T-helper 2 cell treated with Interferon-gamma antibody and Interleukin-4, amounts not matched to agents 5 μg/mL and 100 μg/mL, for 36 hours (primary cell): ENCODE results near the gene DUSP28.

ENCODE experiments used
- DNase-seq: peaks from one replicate; pipeline ENCODE4 v3.0.0; 2021; ENCODE audit warnings: low spot score
- H3K27ac Mint-ChIP-seq: one replicate; pipeline ENCODE4 v1.8.0; 2021; ENCODE audit warnings: mild to moderate bottlenecking, mixed read lengths
- H3K27me3 Mint-ChIP-seq: one replicate; pipeline ENCODE4 v1.8.0; 2021; ENCODE audit warnings: low read depth, mixed read lengths
- H3K36me3 Mint-ChIP-seq: one replicate; pipeline ENCODE4 v1.8.0; 2021; ENCODE audit warnings: low read depth, mixed read lengths
- H3K4me1 Mint-ChIP-seq: one replicate; pipeline ENCODE4 v1.8.0; 2021; ENCODE audit warnings: low read depth, mixed read lengths
- H3K4me3 Mint-ChIP-seq: one replicate; pipeline ENCODE4 v1.8.0; 2022; ENCODE audit warnings: mild to moderate bottlenecking, moderate library complexity, mixed read lengths
- H3K9me3 Mint-ChIP-seq: one replicate; pipeline ENCODE4 v1.8.0; 2021; ENCODE audit warnings: mixed read lengths

The DUSP28 gene

GRCh38 chr2:240596080-240596460 is 35.9 kb downstream of the DUSP28 start:
- H3K27ac Mint-ChIP-seq = peak overlapping the region; percentile 62
- peaks cover 4% of the 10 kb centered on the region for H3K4me1 Mint-ChIP-seq
- no peaks in the 10 kb centered on the region for H3K27me3 Mint-ChIP-seq
- no peak for DNase-seq
- H3K4me3 Mint-ChIP-seq = no peak overlapping the region
- H3K9me3 Mint-ChIP-seq = no peaks in the 10 kb centered on the region
- peaks cover 9% of the 10 kb centered on the region for H3K36me3 Mint-ChIP-seq

- Mint-ChIP-seq H3K9me3 (no peaks in the 10 kb centered on the region), H3K4me1 (peaks cover 4% of the 10 kb centered on the region), H3K27me3 (no peaks in the 10 kb centered on the region), H3K27ac (no peak overlapping the region), H3K36me3 (peaks cover 6% of the 10 kb centered on the region), H3K4me3 (no peak overlapping the region)
- DNase-seq = no peak
Observed at GRCh38 chr2:240596491-240596931, 36.4 kb downstream of the DUSP28 start.

- no peak overlapping the region for H3K27ac Mint-ChIP-seq
- H3K4me3 Mint-ChIP-seq = no peak overlapping the region
- H3K9me3 Mint-ChIP-seq = no peaks in the 10 kb centered on the region
- no peaks in the 10 kb centered on the region for H3K27me3 Mint-ChIP-seq
- H3K4me1 Mint-ChIP-seq = peaks cover 4% of the 10 kb centered on the region
- DNase-seq = no peak
- peaks cover 6% of the 10 kb centered on the region for H3K36me3 Mint-ChIP-seq
Observed at GRCh38 chr2:240597054-240597418, 36.9 kb downstream of the DUSP28 start.

GRCh38 chr2:240597419-240598181 is 37.4 kb downstream of the DUSP28 start:
- no peak for DNase-seq
- Mint-ChIP-seq H3K4me3 (no peak overlapping the region), H3K27ac (no peak overlapping the region), H3K27me3 (no peaks in the 10 kb centered on the region), H3K4me1 (peaks cover 4% of the 10 kb centered on the region), H3K36me3 (peaks cover 6% of the 10 kb centered on the region), H3K9me3 (no peaks in the 10 kb centered on the region)

- no peak for DNase-seq
- H3K4me3 Mint-ChIP-seq = no peak overlapping the region
- H3K9me3 Mint-ChIP-seq = no peaks in the 10 kb centered on the region
- H3K4me1 Mint-ChIP-seq = peaks cover 4% of the 10 kb centered on the region
- H3K27ac Mint-ChIP-seq = no peak overlapping the region
- no peaks in the 10 kb centered on the region for H3K27me3 Mint-ChIP-seq
- peaks cover 8% of the 10 kb centered on the region for H3K36me3 Mint-ChIP-seq
Observed at GRCh38 chr2:240598311-240598911, 38.3 kb downstream of the DUSP28 start.

- Mint-ChIP-seq H3K4me1 (peaks cover 4% of the 10 kb centered on the region), H3K4me3 (no peak overlapping the region), H3K27ac (peak overlapping the region; percentile 52), H3K36me3 (peaks cover 8% of the 10 kb centered on the region), H3K27me3 (no peaks in the 10 kb centered on the region), H3K9me3 (no peaks in the 10 kb centered on the region)
- DNase-seq = no peak
Observed at GRCh38 chr2:240599141-240599583, 39.0 kb downstream of the DUSP28 start.

- no peak overlapping the region for H3K4me3 Mint-ChIP-seq
- no peak for DNase-seq
- H3K27ac Mint-ChIP-seq = no peak overlapping the region
- H3K36me3 Mint-ChIP-seq = peaks cover 8% of the 10 kb centered on the region
- peaks cover 10% of the 10 kb centered on the region for H3K4me1 Mint-ChIP-seq
- no peaks in the 10 kb centered on the region for H3K27me3 Mint-ChIP-seq
- no peaks in the 10 kb centered on the region for H3K9me3 Mint-ChIP-seq
Observed at GRCh38 chr2:240600451-240600961, 40.3 kb downstream of the DUSP28 start.

GRCh38 chr2:240601061-240601830 is 41.1 kb downstream of the DUSP28 start:
- no peak for DNase-seq
- no peaks in the 10 kb centered on the region for H3K9me3 Mint-ChIP-seq
- no peak overlapping the region for H3K27ac Mint-ChIP-seq
- H3K4me3 Mint-ChIP-seq = no peak overlapping the region
- H3K4me1 Mint-ChIP-seq = peaks cover 6% of the 10 kb centered on the region
- peaks cover 8% of the 10 kb centered on the region for H3K36me3 Mint-ChIP-seq
- no peaks in the 10 kb centered on the region for H3K27me3 Mint-ChIP-seq

GRCh38 chr2:240601831-240602160 is 41.6 kb downstream of the DUSP28 start:
- Mint-ChIP-seq H3K27me3 (no peaks in the 10 kb centered on the region), H3K36me3 (peaks cover 8% of the 10 kb centered on the region), H3K4me3 (no peak overlapping the region), H3K27ac (no peak overlapping the region), H3K4me1 (peaks cover 7% of the 10 kb centered on the region), H3K9me3 (no peaks in the 10 kb centered on the region)
- no peak for DNase-seq

GRCh38 chr2:240602266-240603050 is 42.3 kb downstream of the DUSP28 start:
- H3K4me1 Mint-ChIP-seq = peaks cover 7% of the 10 kb centered on the region
- DNase-seq = no peak
- no peaks in the 10 kb centered on the region for H3K9me3 Mint-ChIP-seq
- H3K36me3 Mint-ChIP-seq = peaks cover 8% of the 10 kb centered on the region
- no peak overlapping the region for H3K27ac Mint-ChIP-seq
- no peaks in the 10 kb centered on the region for H3K27me3 Mint-ChIP-seq
- no peak overlapping the region for H3K4me3 Mint-ChIP-seq

- H3K27ac Mint-ChIP-seq = no peak overlapping the region
- H3K27me3 Mint-ChIP-seq = no peaks in the 10 kb centered on the region
- peaks cover 9% of the 10 kb centered on the region for H3K36me3 Mint-ChIP-seq
- H3K4me3 Mint-ChIP-seq = no peak overlapping the region
- no peaks in the 10 kb centered on the region for H3K9me3 Mint-ChIP-seq
- peaks cover 10% of the 10 kb centered on the region for H3K4me1 Mint-ChIP-seq
- no peak for DNase-seq
Observed at GRCh38 chr2:240603081-240603835, 43.1 kb downstream of the DUSP28 start.

- no peaks in the 10 kb centered on the region for H3K9me3 Mint-ChIP-seq
- no peaks in the 10 kb centered on the region for H3K27me3 Mint-ChIP-seq
- H3K4me1 Mint-ChIP-seq = peaks cover 10% of the 10 kb centered on the region
- H3K27ac Mint-ChIP-seq = no peak overlapping the region
- DNase-seq = no peak
- H3K4me3 Mint-ChIP-seq = no peak overlapping the region
- H3K36me3 Mint-ChIP-seq = peaks cover 9% of the 10 kb centered on the region
Observed at GRCh38 chr2:240603846-240604245, 43.7 kb downstream of the DUSP28 start.

- Mint-ChIP-seq H3K4me3 (no peak overlapping the region), H3K36me3 (peaks cover 15% of the 10 kb centered on the region), H3K27me3 (no peaks in the 10 kb centered on the region), H3K4me1 (peaks cover 16% of the 10 kb centered on the region), H3K27ac (peak overlapping the region; percentile 49), H3K9me3 (no peaks in the 10 kb centered on the region)
- DNase-seq = no peak
Observed at GRCh38 chr2:240604291-240604938, 44.3 kb downstream of the DUSP28 start.
